Fibroblast of lung (primary cell): ENCODE measurements around the gene ATP6V0A1. TPM values are rescaled to one million over a fixed set of nuclear protein-coding genes. Genes with fewer than 3 reads are reported as not detected.

Source experiments
- DNase-seq, 2 donors: peaks; one replicate each; pipeline versions ENCODE4 v3.0.0 to v3.0.0-alpha.2; 2010; ENCODE audit warnings: low read depth in 2 of 2
- H2AFZ ChIP-seq: 2 replicates; pipeline ENCODE4 v1.5.1; 2012; ENCODE audit warnings: low read length, control low read depth, inconsistent platforms
- H3K27ac ChIP-seq: 2 replicates; pipeline ENCODE4 v1.5.1; 2011; ENCODE audit warnings: low read length, control low read depth; ENCODE audit not compliant: insufficient read depth
- H3K27me3 ChIP-seq: 2 replicates; pipeline ENCODE4 v1.5.1; 2011; ENCODE audit warnings: mild to moderate bottlenecking, low read length; ENCODE audit not compliant: control insufficient read depth, insufficient read depth
- H3K36me3 ChIP-seq: 2 replicates; pipeline ENCODE4 v1.5.1; 2011; ENCODE audit warnings: low read length; ENCODE audit not compliant: control insufficient read depth, insufficient read depth
- H3K4me1 ChIP-seq: 2 replicates; pipeline ENCODE4 v1.5.1; 2011; ENCODE audit warnings: low read length; ENCODE audit not compliant: control insufficient read depth, insufficient read depth; ENCODE audit errors: extremely low read depth
- H3K4me2 ChIP-seq: 2 replicates; pipeline ENCODE4 v1.5.1; 2011; ENCODE audit warnings: low read length, control low read depth; ENCODE audit not compliant: insufficient read depth; ENCODE audit errors: extremely low read depth
- H3K4me3 ChIP-seq, 4 experiments: fragments of 200-600 bp in 1 of 4; sonication (generic) in 1 of 4; replicated peaks in 1 of 4; 2 replicates each; pipeline ENCODE4 v1.5.1; 2011 to 2016; ENCODE audit warnings: low read length in 4 of 4, low read depth in 3 of 4, mild to moderate bottlenecking in 3 of 4, control low read depth in 2 of 4, inconsistent platforms in 1 of 4, mixed read lengths in 1 of 4; ENCODE audit not compliant: insufficient read depth in 1 of 4; ENCODE audit errors: control extremely low read depth in 1 of 4
- H3K79me2 ChIP-seq: 2 replicates; pipeline ENCODE4 v1.5.1; 2012; ENCODE audit warnings: mild to moderate bottlenecking, low read length, inconsistent platforms; ENCODE audit not compliant: control insufficient read depth, insufficient read depth
- H3K9ac ChIP-seq: 2 replicates; pipeline ENCODE4 v1.5.1; 2011; ENCODE audit warnings: mild to moderate bottlenecking, low read length, control low read depth; ENCODE audit not compliant: insufficient read depth
- H3K9me3 ChIP-seq: 2 replicates; pipeline ENCODE4 v1.5.1; 2012; ENCODE audit warnings: low read depth, low read length; ENCODE audit not compliant: control insufficient read depth, insufficient read depth
- H4K20me1 ChIP-seq: 2 replicates; pipeline ENCODE4 v1.5.1; 2011; ENCODE audit warnings: low read length; ENCODE audit not compliant: control insufficient read depth, insufficient read depth; ENCODE audit errors: extremely low read depth
- EZH2 ChIP-seq: IDR thresholded peaks from 2 replicates; pipeline ENCODE4 v1.5.1; 2012; ENCODE audit warnings: low read length, control low read depth, mild to moderate bottlenecking; ENCODE audit errors: missing control alignments
- polyA minus RNA-seq: library from RNA; depleted of rRNA, polyadenylated mRNA; stranded (reverse); fragments of >200 nt; gene quantifications from 2 replicates; pipeline ENCODE4 v1.2.3, GENCODE V29; 2011; ENCODE audit warnings: low replicate concordance
- polyA plus RNA-seq, 2 donors: library from polyadenylated mRNA; depleted of rRNA in 1 of 2; stranded (reverse) in 1 of 2; unstranded in 1 of 2; fragments of >200 nt; gene quantifications; 2 replicates each; pipeline ENCODE4 v1.2.1, GENCODE V29; 2011 to 2012; ENCODE audit warnings: missing spikeins in 1 of 2
- total RNA-seq: library from RNA; depleted of rRNA; stranded (reverse); fragments of >200 nt; gene quantifications from 2 replicates; pipeline ENCODE4 v1.2.1, GENCODE V29; 2014
- TF ChIP-seq, protein P1 (sequence below), 2 donors: IDR thresholded peaks in 1 of 2; conservative IDR thresholded peaks in 1 of 2; 1 replicate in 1 of 2; 2 replicates in 1 of 2; pipeline ENCODE4 v1.5.1; 2011 to 2012; ENCODE audit warnings: low read length in 2 of 2, control low read depth in 1 of 2, inconsistent platforms in 1 of 2, low read depth in 1 of 2, mild to moderate bottlenecking in 1 of 2

ATP6V0A1 gene
- 35.7 and 65.7 TPM in 2 replicates for total RNA-seq
- polyA plus RNA-seq: 26.7 and 42.7 TPM in 2 replicates
- 23.8 and 28.2 TPM in 2 replicates for polyA plus RNA-seq (2012)
- polyA minus RNA-seq: 273 and 274 TPM in 2 replicates

DNA sequence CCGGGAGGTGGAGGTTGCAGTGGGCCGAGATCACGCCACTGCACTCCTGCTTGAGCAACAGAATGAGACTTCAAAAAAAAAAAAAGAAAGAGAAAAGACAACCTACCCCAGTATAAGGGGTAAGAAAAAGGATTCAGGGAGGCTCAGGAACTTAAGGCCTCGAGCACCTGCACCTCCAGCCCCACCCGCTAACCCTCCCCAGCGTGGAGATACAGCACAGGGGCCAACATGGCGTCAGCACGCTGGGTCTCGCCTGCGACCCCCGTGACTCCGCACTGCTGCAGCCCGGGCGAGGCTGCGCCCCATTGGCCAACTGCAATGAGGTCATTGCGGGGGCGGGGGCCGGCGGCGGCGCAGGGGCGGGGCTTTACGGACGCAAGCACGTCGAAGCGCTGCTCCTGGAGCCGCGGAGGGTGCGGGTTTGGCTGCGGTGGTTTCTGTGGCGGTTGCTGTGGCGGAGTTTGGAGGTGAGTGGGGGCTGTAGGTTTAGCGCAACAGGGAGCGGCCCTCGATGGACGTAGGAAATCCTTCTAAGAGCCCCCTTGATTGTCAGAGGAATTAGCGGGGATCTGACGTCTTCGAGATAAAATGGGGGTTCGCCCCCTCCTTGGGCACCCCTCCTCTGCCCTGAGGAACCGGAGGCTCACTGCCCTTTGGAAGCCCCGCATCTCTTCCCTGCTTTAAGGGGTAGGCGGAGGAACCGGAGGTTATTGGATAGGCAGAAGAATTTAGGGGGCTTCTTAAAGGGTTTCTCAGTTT is at the start of gene ATP6V0A1:
ATP6V0A1 (plus strand) TSS at position 382 of the 759 bp plus-strand sequence. CDS start 2,017 bp downstream, outside the sequence.
- Histone ChIP-seq H3K79me2 (peaks cover 10% of the 10 kb centered on the region), H3K4me2 (peak within 1 kb of the TSS; percentile 65), H3K4me1 (peaks cover 2% of the 10 kb centered on the region), H3K9ac (peak within 1 kb of the TSS; percentile 77), H3K27ac (peak within 1 kb of the TSS; percentile 88), H3K9me3 (no peaks in the 10 kb centered on the region), H4K20me1 (no peaks in the 10 kb centered on the region), H3K36me3 (no peaks in the 10 kb centered on the region), H2AFZ (peak within 1 kb of the TSS; percentile 70), H3K27me3 (no peaks in the 10 kb centered on the region), H3K4me3 (peak within 1 kb of the TSS; percentile 80 to 99 (median 80))
- TF ChIP-seq, protein P1, sequence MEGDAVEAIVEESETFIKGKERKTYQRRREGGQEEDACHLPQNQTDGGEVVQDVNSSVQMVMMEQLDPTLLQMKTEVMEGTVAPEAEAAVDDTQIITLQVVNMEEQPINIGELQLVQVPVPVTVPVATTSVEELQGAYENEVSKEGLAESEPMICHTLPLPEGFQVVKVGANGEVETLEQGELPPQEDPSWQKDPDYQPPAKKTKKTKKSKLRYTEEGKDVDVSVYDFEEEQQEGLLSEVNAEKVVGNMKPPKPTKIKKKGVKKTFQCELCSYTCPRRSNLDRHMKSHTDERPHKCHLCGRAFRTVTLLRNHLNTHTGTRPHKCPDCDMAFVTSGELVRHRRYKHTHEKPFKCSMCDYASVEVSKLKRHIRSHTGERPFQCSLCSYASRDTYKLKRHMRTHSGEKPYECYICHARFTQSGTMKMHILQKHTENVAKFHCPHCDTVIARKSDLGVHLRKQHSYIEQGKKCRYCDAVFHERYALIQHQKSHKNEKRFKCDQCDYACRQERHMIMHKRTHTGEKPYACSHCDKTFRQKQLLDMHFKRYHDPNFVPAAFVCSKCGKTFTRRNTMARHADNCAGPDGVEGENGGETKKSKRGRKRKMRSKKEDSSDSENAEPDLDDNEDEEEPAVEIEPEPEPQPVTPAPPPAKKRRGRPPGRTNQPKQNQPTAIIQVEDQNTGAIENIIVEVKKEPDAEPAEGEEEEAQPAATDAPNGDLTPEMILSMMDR (conservative IDR thresholded peaks at IDR 0.05 in 1 of 2, IDR thresholded peaks at IDR 0.05 in 1 of 2; ENCODE audit: low read depth in 1 of 2, low read length in 2 of 2): no peak
- no peak for TF ChIP-seq EZH2
- DNase-seq: peak; percentile 84 to 86

DNA sequence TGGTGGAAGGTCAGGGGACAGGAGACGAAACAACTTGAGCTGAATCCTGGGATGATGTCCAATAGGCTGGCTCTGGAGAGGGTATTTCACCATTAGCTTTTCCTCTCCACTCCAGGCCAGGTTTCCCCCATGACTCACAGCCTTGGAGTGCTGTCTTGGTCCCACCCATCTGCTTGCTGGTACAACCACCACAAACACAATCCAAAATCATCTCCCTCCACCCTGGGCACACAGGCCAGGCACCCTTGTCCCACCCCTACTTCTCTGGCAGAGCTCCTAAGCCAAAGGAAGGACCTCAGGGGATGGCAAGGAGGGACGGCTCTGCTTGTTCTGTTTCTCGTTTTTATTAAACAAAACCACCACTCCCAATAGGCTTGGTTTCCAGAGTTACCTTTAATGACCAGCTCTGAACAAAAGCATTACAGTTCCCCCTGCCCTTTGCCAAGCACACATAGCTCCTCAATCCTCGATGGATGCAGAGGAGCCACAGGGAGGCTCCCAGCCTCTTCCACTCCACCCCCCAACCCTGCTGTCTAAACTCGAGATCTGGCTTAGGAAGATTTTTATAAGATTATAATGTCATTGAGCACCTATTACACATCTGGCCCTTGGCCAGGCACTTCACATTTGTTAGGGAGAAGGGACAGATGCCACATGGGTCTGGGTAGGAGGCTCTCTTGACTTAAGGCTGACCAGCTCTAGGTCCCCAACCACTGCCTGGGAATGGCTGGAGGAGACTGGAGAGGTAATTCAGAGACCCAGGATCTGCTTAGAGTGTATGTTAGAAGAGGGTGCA is 49.0 kb upstream of the ATP6V0A1 start:
- TF ChIP-seq, protein P1 (conservative IDR thresholded peaks at IDR 0.05 in 1 of 2, IDR thresholded peaks at IDR 0.05 in 1 of 2; ENCODE audit: low read depth in 1 of 2, low read length in 2 of 2): no peak
- TF ChIP-seq EZH2: no peak
- DNase-seq: peak; percentile 88 to 94
- peak overlapping the region in 1 of 4 experiments; percentile 27 for H3K4me3 ChIP-seq
- no peaks in the 10 kb centered on the region for H3K27me3 ChIP-seq
- H3K27ac ChIP-seq: peak overlapping the region; percentile 63
- peaks cover 95% of the 10 kb centered on the region for H3K79me2 ChIP-seq
- peak overlapping the region; percentile 44 for H3K4me2 ChIP-seq
- H3K36me3 ChIP-seq: peaks cover 10% of the 10 kb centered on the region
- no peaks in the 10 kb centered on the region for H3K9me3 ChIP-seq
- peaks cover 6% of the 10 kb centered on the region for H4K20me1 ChIP-seq
- H3K4me1 ChIP-seq: peaks cover 45% of the 10 kb centered on the region
- H2AFZ ChIP-seq: no peak overlapping the region
- no peak overlapping the region for H3K9ac ChIP-seq

DNA sequence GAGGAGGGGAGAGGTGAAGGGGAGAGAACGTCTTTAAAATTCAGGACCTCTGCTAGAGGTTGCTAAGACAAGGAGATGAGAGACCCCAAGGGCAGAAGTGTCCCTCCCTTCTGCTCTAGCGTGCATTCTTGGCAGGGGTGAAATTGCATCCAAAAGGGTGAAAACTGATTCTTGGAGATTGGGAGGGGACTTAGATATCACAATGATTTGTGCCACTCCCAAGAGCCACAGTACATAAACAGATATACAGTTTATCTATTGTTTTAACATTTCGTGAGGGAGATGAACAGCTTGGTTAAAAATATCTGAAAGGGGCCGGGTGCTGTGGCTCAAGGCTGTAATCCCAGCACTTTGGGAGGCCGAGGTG is 48.4 kb upstream of the ATP6V0A1 start:
- Histone ChIP-seq H3K4me3 (no peak overlapping the region), H3K9ac (no peak overlapping the region), H4K20me1 (peaks cover 8% of the 10 kb centered on the region), H3K36me3 (peaks cover 5% of the 10 kb centered on the region), H3K27ac (peak overlapping the region; percentile 63), H2AFZ (no peak overlapping the region), H3K27me3 (no peaks in the 10 kb centered on the region), H3K79me2 (peaks cover 95% of the 10 kb centered on the region), H3K9me3 (no peaks in the 10 kb centered on the region), H3K4me1 (peaks cover 50% of the 10 kb centered on the region), H3K4me2 (peak overlapping the region; percentile 44)
- TF ChIP-seq, protein P1 (conservative IDR thresholded peaks at IDR 0.05 in 1 of 2, IDR thresholded peaks at IDR 0.05 in 1 of 2; ENCODE audit: low read depth in 1 of 2, low read length in 2 of 2): no peak
- TF ChIP-seq EZH2: no peak
- DNase-seq: no peak
